CD14-positive monocyte (primary cell): ENCODE measurements around the gene SMCO3. TPM values are rescaled to one million over a fixed set of nuclear protein-coding genes. Genes with fewer than 3 reads are reported as not detected.

ENCODE experiments used
- DNase-seq, 3 donors: peaks; one replicate each; pipeline ENCODE4 v3.0.0-alpha.2; 2011 to 2022
- H2AFZ ChIP-seq: 2 replicates; pipeline ENCODE4 v1.6.0; 2012; ENCODE audit warnings: mild to moderate bottlenecking, low read depth, low read length, inconsistent platforms; ENCODE audit not compliant: insufficient read depth, poor library complexity, severe bottlenecking
- H3K27ac ChIP-seq, 2 donors: 1 replicate in 1 of 2; 2 replicates in 1 of 2; pipeline ENCODE4 v1.5.1; 2012 to 2013; ENCODE audit warnings: low read length in 2 of 2, control low read depth in 1 of 2, inconsistent platforms in 1 of 2, low read depth in 1 of 2, mild to moderate bottlenecking in 1 of 2
- H3K27me3 ChIP-seq, 2 donors: one replicate each; pipeline versions ENCODE4 v1.6.0 to v1.6.1; 2011 to 2013; ENCODE audit warnings: low read length in 2 of 2; ENCODE audit not compliant: control insufficient read depth in 2 of 2, insufficient read depth in 2 of 2
- H3K36me3 ChIP-seq, 2 donors: replicated peaks in 1 of 2; 1 replicate in 1 of 2; 2 replicates in 1 of 2; pipeline versions ENCODE4 v1.5.1 to v1.6.1; 2012 to 2013; ENCODE audit warnings: low read length in 2 of 2, control low read depth in 1 of 2, inconsistent platforms in 1 of 2, mild to moderate bottlenecking in 1 of 2; ENCODE audit not compliant: insufficient read depth in 2 of 2, control insufficient read depth in 1 of 2
- H3K4me1 ChIP-seq, 2 donors: 1 replicate in 1 of 2; 2 replicates in 1 of 2; pipeline versions ENCODE4 v1.5.1 to v1.6.1; 2012 to 2013; ENCODE audit warnings: low read length in 2 of 2, control low read depth in 1 of 2, inconsistent platforms in 1 of 2, mild to moderate bottlenecking in 1 of 2, moderate library complexity in 1 of 2; ENCODE audit not compliant: insufficient read depth in 2 of 2, control insufficient read depth in 1 of 2
- H3K4me2 ChIP-seq: replicated peaks from 2 replicates; pipeline ENCODE3; 2012; ENCODE audit warnings: low read length, moderate library complexity, mild to moderate bottlenecking; ENCODE audit not compliant: poor library complexity, severe bottlenecking; ENCODE audit errors: extremely low read depth
- H3K4me3 ChIP-seq, 3 experiments: fragments of 200-600 bp in 1 of 3; sonication (generic) in 1 of 3; replicated peaks in 1 of 3; 1 replicate in 2 of 3; 2 replicates in 1 of 3; pipeline ENCODE4 v1.5.1; 2011 to 2013; ENCODE audit warnings: low read length in 3 of 3, mild to moderate bottlenecking in 3 of 3, control low read depth in 2 of 3, low read depth in 2 of 3, inconsistent platforms in 1 of 3, moderate library complexity in 1 of 3
- H3K79me2 ChIP-seq: 2 replicates; pipeline ENCODE4 v1.6.0; 2012; ENCODE audit warnings: mild to moderate bottlenecking, control low read depth, inconsistent platforms, low read length, moderate library complexity; ENCODE audit not compliant: insufficient read depth
- H3K9ac ChIP-seq: 2 replicates; pipeline ENCODE4 v1.6.0; 2017; ENCODE audit warnings: low read length, mild to moderate bottlenecking; ENCODE audit not compliant: insufficient read depth, poor library complexity, severe bottlenecking
- H3K9me3 ChIP-seq, 2 donors: replicated peaks in 1 of 2; 1 replicate in 1 of 2; 2 replicates in 1 of 2; pipeline versions ENCODE4 v1.5.1 to v1.6.1; 2012 to 2013; ENCODE audit warnings: low read length in 2 of 2, control low read depth in 1 of 2; ENCODE audit not compliant: control insufficient read depth in 1 of 2, insufficient read depth in 1 of 2
- H4K20me1 ChIP-seq: 2 replicates; pipeline ENCODE4 v1.6.0; 2012; ENCODE audit warnings: mild to moderate bottlenecking, low read length, control low read depth, moderate library complexity; ENCODE audit not compliant: insufficient read depth
- H3K27ac Mint-ChIP-seq, 7 donors: one replicate each; pipeline ENCODE4 v1.8.0; 2020; ENCODE audit warnings: mild to moderate bottlenecking in 7 of 7, mixed read lengths in 7 of 7, moderate library complexity in 6 of 7, inconsistent platforms in 2 of 7
- H3K27me3 Mint-ChIP-seq, 3 donors: one replicate each; pipeline ENCODE4 v1.8.0; 2021 to 2022; ENCODE audit warnings: low read depth in 3 of 3, mild to moderate bottlenecking in 3 of 3, mixed read lengths in 3 of 3, moderate library complexity in 3 of 3, inconsistent platforms in 1 of 3
- H3K36me3 Mint-ChIP-seq, 2 donors: one replicate each; pipeline ENCODE4 v1.8.0; 2020; ENCODE audit warnings: mixed read lengths in 2 of 2, inconsistent platforms in 1 of 2, mild to moderate bottlenecking in 1 of 2
- H3K4me1 Mint-ChIP-seq: one replicate; pipeline ENCODE4 v1.8.0; 2020; ENCODE audit warnings: mild to moderate bottlenecking, mixed read lengths
- H3K4me3 Mint-ChIP-seq, 2 donors: one replicate each; pipeline ENCODE4 v1.8.0; 2020; ENCODE audit warnings: mild to moderate bottlenecking in 2 of 2, mixed read lengths in 2 of 2, moderate library complexity in 1 of 2
- H3K9me3 Mint-ChIP-seq, 7 donors: one replicate each; pipeline ENCODE4 v1.8.0; 2020 to 2022; ENCODE audit warnings: mixed read lengths in 7 of 7, mild to moderate bottlenecking in 6 of 7, moderate library complexity in 6 of 7, inconsistent platforms in 2 of 7
- WGBS: methylation state at CpG from one replicate; pipeline ENCODE4 v1.1.5; 2013; ENCODE audit warnings: missing lambda C conversion rate; ENCODE audit not compliant: insufficient coverage; 5-methylcytosine and 5-hydroxymethylcytosine counted together
- intact Hi-C, 2 donors: fragments of 100-400 bp; cut with micrococcal nuclease; formaldehyde crosslinking; loops; one replicate each; pipeline versions ENCODE4 v1.15.0 to v1.15.1; 2023
- polyA plus RNA-seq, 3 donors: library from polyadenylated mRNA; depleted of rRNA in 1 of 3; unstranded in 2 of 3; stranded (reverse) in 1 of 3; fragments of 300-500 nt in 2 of 3; fragments of >200 nt in 1 of 3; fragmentation: Illumina TruSeq in 2 of 3; gene quantifications; 1 replicate in 2 of 3; 2 replicates in 1 of 3; pipeline ENCODE4 v1.2.3, GENCODE V29; 2012 to 2021
- TF ChIP-seq, protein P1 (sequence below): fragments of 200-600 bp; IDR thresholded peaks from one replicate; pipeline ENCODE4 v1.8.0; 2022; ENCODE audit warnings: antibody characterized with exemption, mild to moderate bottlenecking

The SMCO3 gene
- polyA plus RNA-seq, 3 donors, result 0.11 TPM; not detected in 2

DNA sequence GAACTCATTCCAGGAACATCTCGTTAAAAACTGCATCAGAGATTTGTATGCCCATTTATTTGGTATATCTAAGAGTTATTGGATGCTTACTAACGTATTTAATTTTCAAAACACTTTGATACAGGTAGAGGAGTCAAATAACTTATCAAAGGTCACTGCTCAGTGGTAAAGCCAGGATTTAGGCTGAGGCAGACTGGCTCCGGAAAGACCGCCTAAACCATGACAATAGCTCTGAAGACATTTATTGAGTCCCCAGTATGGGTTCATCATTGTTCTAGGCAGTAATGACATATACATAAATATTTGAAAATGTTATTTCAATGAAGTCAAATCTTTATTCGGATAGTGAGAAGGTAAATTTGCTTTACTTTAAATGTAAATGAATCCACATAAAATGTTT lies 41.0 kb downstream of the SMCO3 start:
- H3K4me1 Mint-ChIP-seq, result peaks cover 56% of the 10 kb centered on the region
- no peak overlapping the region for H3K4me3 ChIP-seq

GRCh38 chr12:14771651-14772137 lies 42.3 kb downstream of the SMCO3 start:
- H3K27ac Mint-ChIP-seq, result peak overlapping the region in 6 of 7 donors; percentile 35 to 99 (median 80)
- Histone ChIP-seq H3K27ac (peak overlapping the region in 1 of 2 donors; percentile 96), H3K9ac (peak overlapping the region; percentile 87), H2AFZ (peak overlapping the region; percentile 93), H3K79me2 (peaks cover 68% of the 10 kb centered on the region), H4K20me1 (peaks cover 5% of the 10 kb centered on the region), H3K4me2 (peak overlapping the region; percentile 97), H3K4me3 (peak overlapping the region; percentile 87 to 96 (median 90)), H3K4me1 (peaks cover 41 to 53% of the 10 kb centered on the region in 2 donors), H3K27me3 (no peaks in the 10 kb centered on the region), H3K36me3 (no peaks in the 10 kb centered on the region), H3K9me3 (peaks cover 0 to 6% of the 10 kb centered on the region in 2 donors)
- H3K4me3 Mint-ChIP-seq, result peak overlapping the region; percentile 52 to 98
- peaks cover 60% of the 10 kb centered on the region for H3K4me1 Mint-ChIP-seq
- no peak for DNase-seq
- H3K27me3 Mint-ChIP-seq, result peaks cover 0 to 3% (median 1%) of the 10 kb centered on the region in 3 donors
- no CpG with 5 or more reads among the region's 6 CpGs for WGBS
- peaks cover 0 to 7% (median 0%) of the 10 kb centered on the region in 7 donors for H3K9me3 Mint-ChIP-seq
- TF ChIP-seq, protein P1, sequence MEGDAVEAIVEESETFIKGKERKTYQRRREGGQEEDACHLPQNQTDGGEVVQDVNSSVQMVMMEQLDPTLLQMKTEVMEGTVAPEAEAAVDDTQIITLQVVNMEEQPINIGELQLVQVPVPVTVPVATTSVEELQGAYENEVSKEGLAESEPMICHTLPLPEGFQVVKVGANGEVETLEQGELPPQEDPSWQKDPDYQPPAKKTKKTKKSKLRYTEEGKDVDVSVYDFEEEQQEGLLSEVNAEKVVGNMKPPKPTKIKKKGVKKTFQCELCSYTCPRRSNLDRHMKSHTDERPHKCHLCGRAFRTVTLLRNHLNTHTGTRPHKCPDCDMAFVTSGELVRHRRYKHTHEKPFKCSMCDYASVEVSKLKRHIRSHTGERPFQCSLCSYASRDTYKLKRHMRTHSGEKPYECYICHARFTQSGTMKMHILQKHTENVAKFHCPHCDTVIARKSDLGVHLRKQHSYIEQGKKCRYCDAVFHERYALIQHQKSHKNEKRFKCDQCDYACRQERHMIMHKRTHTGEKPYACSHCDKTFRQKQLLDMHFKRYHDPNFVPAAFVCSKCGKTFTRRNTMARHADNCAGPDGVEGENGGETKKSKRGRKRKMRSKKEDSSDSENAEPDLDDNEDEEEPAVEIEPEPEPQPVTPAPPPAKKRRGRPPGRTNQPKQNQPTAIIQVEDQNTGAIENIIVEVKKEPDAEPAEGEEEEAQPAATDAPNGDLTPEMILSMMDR, result no peak
- intact Hi-C loops, result no loop called here
- H3K36me3 Mint-ChIP-seq, result peaks cover 3 to 6% of the 10 kb centered on the region in 2 donors

More for the DNA sequence above, 41.0 kb downstream of the SMCO3 start:
- Histone ChIP-seq H3K9ac (no peak overlapping the region), H3K4me1 (peaks cover 41 to 53% of the 10 kb centered on the region in 2 donors), H2AFZ (no peak overlapping the region), H3K79me2 (peaks cover 69% of the 10 kb centered on the region), H3K27me3 (no peaks in the 10 kb centered on the region), H4K20me1 (peaks cover 5% of the 10 kb centered on the region), H3K27ac (no peak overlapping the region), H3K36me3 (no peaks in the 10 kb centered on the region), H3K4me2 (no peak overlapping the region), H3K9me3 (peaks cover 0 to 6% of the 10 kb centered on the region in 2 donors)
- H3K27me3 Mint-ChIP-seq, result peaks cover 0 to 3% (median 1%) of the 10 kb centered on the region in 3 donors
- no CpG with 5 or more reads among the region's 5 CpGs for WGBS
- intact Hi-C loops, result no loop called here
- H3K27ac Mint-ChIP-seq, result no peak overlapping the region
- peaks cover 0 to 7% (median 0%) of the 10 kb centered on the region in 7 donors for H3K9me3 Mint-ChIP-seq
- H3K4me3 Mint-ChIP-seq, result no peak overlapping the region
- H3K36me3 Mint-ChIP-seq, result peaks cover 0 to 3% of the 10 kb centered on the region in 2 donors
- DNase-seq, result no peak
- TF ChIP-seq, protein P1, result no peak
